Adrenal gland (tissue), 5 donors: Measurements from ENCODE around the gene ISG20.

ENCODE experiments used
- CTCF ChIP-seq, 6 experiments: fragments of 450-650 bp in 4 of 6; fragments of 200-600 bp in 2 of 6; sonication (generic) in 1 of 6; IDR thresholded peaks; 1 replicate in 5 of 6; 2 replicates in 1 of 6; pipeline versions ENCODE4 v1.5.1 to v1.8.0; 2016 to 2021; ENCODE audit warnings: antibody characterized with exemption in 6 of 6, mild to moderate bottlenecking in 2 of 6, moderate library complexity in 1 of 6
- POLR2A ChIP-seq, 2 donors: fragments of 450-650 bp; IDR thresholded peaks; one replicate each; pipeline ENCODE4 v1.6.1; 2017; ENCODE audit warnings: antibody characterized with exemption in 2 of 2, mild to moderate bottlenecking in 2 of 2, moderate library complexity in 1 of 2
- donor health status: DM: no; HTN: no; CAD: no.

GRCh38 chr15:88701561-88702095 is 62.8 kb downstream of the ISG20 start:
- TF ChIP-seq CTCF (IDR thresholded peaks at IDR 0.05), result no peak
- no peak for TF ChIP-seq POLR2A (IDR thresholded peaks at IDR 0.05)
